Astrocyte of the spinal cord (primary cell): ENCODE measurements around the gene NPPC.

Experiments
- DNase-seq: peaks from one replicate; pipeline ENCODE4 v3.0.0; 2011; ENCODE audit warnings: low read depth, low spot score
- H3K4me3 ChIP-seq: 2 replicates; pipeline ENCODE4 v1.5.1; 2011; ENCODE audit warnings: low read depth, mild to moderate bottlenecking, low read length, moderate library complexity
- in situ Hi-C: cut with HindIII; loops from 2 replicates; pipeline ENCODE4 v1.10.0; 2017; ENCODE audit warnings: low sequenced_read_pairs
- TF ChIP-seq, protein P1 (sequence below): IDR thresholded peaks from 2 replicates; pipeline ENCODE4 v1.5.1; 2012; ENCODE audit warnings: low read depth, mild to moderate bottlenecking, low read length, inconsistent platforms

The NPPC gene

DNA sequence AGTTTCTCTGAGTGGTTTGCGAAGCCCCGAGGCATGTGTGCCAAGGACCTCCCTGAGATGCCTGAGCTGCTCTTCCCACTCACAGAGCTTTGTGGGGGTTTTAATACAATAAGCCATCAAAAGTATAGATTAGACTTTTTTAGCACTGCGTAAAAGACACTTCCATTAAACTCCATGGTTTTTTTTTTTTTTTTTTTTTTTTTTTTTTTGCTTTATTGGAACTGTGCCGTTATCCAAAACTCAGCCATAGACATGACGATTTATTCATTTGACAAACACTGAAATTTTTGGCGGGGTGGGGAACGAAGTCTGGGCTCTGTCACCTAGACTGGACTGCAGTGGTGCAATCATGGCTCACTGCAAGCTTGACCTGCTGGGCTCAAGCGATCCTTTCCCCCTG is 18.4 kb downstream of the NPPC start:
- in situ Hi-C loops: no loop called here
- TF ChIP-seq, protein P1, sequence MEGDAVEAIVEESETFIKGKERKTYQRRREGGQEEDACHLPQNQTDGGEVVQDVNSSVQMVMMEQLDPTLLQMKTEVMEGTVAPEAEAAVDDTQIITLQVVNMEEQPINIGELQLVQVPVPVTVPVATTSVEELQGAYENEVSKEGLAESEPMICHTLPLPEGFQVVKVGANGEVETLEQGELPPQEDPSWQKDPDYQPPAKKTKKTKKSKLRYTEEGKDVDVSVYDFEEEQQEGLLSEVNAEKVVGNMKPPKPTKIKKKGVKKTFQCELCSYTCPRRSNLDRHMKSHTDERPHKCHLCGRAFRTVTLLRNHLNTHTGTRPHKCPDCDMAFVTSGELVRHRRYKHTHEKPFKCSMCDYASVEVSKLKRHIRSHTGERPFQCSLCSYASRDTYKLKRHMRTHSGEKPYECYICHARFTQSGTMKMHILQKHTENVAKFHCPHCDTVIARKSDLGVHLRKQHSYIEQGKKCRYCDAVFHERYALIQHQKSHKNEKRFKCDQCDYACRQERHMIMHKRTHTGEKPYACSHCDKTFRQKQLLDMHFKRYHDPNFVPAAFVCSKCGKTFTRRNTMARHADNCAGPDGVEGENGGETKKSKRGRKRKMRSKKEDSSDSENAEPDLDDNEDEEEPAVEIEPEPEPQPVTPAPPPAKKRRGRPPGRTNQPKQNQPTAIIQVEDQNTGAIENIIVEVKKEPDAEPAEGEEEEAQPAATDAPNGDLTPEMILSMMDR: no peak
- no peak overlapping the region for H3K4me3 ChIP-seq
- DNase-seq: no peak

DNA sequence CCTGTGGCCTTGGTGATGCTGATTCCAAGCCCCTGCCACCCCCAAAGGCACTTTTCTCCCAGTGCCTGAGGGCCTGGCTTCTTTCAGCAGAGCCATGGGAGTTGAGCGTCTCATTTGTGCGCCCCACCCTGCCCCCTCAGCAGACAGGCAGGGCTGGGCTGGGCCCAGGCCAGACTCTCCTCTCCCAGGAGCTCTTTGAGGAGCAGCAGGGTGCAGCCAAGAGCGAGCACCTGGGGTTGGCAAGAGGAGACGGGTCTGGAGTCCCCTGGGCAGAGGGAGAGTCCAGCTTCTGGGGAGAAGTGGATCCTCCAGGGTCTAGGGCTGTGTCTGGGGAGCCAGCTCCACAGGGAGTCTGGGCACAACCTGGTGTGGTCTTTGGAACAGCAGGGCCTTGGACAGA is 21.2 kb downstream of the NPPC start:
- DNase-seq: no peak
- no peak overlapping the region for H3K4me3 ChIP-seq
- in situ Hi-C loops: no loop called here
- TF ChIP-seq, protein P1: no peak

DNA sequence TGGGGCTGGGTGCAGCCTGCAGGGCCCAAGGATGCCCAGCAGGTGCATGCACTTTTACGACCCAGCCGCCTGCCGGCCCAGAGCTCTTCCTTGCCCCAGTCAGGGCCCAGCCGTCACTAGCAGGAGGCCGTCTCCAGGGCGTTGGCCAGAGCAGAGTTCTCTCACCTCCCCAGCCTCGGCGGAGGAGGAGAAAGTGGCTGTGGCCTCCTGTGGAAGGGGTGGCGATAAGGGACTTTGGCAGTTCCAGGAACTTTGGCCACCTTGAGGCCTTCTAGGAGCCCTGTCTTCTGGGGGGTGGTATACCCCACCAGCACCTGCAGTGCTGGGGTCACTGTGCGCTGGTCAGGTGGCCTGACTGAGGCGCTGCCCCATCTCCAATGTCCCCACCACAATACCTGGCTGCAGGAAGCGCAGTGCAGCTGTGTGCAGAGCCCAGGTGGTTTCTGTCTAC is 22.0 kb downstream of the NPPC start:
- in situ Hi-C loops: no loop called here
- TF ChIP-seq, protein P1: no peak

DNA sequence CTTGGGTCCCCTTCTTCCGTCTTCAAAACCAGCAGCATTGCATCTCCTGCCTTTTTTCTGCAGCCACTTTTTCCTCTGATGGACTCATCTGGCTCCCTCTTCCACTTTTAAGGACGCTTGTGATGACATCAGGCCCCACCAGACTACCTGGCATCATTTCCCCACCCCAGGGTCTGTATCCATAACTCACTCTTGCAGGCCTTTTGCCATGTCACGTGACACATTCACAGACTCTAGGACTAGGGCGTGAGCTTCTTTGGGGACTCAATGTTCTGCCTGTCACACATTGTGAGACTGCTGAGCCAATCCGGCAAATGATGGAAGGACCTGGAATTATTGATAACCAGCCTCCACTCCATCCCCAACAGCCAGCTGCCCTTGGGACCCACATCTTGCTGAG is 23.6 kb downstream of the NPPC start:
- TF ChIP-seq, protein P1: no peak
- no peak for DNase-seq
- H3K4me3 ChIP-seq: no peak overlapping the region
- in situ Hi-C loops: no loop called here

More for the DNA sequence above, 22.0 kb downstream of the NPPC start:
- no peak for DNase-seq
- H3K4me3 ChIP-seq: no peak overlapping the region

DNA sequence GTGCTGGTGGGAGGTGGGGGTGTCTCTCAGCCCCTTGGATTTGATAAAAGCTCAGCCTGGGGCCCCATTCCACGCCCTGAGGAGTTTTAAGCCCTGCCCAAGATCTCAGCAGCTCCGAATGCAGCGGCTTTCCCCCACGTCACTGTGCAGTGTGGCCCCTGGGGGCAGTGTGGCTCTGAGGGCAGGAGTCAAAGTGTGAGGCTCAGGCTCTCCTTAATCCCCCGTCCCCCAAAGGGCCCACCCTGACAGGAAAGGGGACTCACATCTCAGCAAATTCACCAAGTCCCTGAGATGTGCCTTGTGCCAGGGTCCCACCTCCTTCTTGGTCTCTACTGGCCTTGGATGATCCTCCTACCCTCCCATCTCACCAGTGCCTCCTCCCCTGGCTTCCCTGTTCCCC is 25.2 kb downstream of the NPPC start:
- H3K4me3 ChIP-seq: no peak overlapping the region
- in situ Hi-C loops: no loop called here

DNA sequence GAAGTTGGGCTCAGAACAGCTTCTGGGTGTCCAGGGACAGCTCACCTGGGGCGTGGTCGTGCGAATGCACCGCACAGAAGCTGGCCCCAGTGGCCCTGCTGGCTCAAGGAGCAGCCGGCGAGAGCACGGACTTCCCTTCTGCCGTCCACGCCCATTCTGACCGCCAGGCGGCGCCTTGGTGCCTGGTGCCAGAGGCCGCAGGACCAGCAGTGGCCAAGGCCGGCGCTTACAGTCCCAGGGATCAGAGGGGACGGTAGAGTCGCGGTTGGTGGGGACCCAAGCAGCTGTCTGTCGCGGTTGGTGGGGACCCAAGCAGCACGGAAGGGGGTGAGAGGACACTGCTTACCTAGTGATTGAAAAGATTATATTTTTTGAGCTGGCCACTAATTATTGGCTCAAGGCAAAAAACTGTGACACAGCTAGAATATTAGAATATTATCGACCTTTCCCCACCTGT is 25.7 kb downstream of the NPPC start:
- DNase-seq: peak; percentile 58
- TF ChIP-seq, protein P1: peak; percentile 96
- in situ Hi-C loops: no loop called here
- H3K4me3 ChIP-seq: no peak overlapping the region

More for the DNA sequence above, 25.2 kb downstream of the NPPC start:
- TF ChIP-seq, protein P1: no peak
- DNase-seq: no peak
